HG02973 (cell line): ENCODE measurements around the gene DHRS12.

Source experiments
- ATAC-seq: cut with Tn5 transposase; IDR thresholded peaks from one replicate; pipeline ENCODE4 v1.9.1; 2021; ENCODE audit warnings: moderate library complexity; ENCODE audit not compliant: unreplicated experiment

DHRS12 gene

DNA sequence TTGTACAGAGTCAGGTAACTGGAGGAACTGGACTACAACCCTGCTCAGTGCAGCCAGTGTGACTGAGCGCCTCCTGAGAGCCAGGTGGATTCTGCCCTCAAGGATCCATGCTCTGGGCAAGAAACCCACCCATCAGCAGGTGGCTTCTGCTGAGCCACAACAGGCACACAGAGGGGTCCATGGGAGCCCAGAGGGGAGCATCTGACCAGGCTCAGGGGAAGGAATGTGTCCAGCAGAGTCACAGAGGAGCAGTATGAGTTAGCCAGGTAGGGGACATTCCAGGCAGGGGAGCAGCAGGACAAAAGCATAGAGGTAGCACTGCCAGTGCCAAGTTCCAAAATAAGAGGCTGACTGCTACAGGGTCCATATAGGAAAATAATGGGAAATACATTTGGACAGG is 19.9 kb downstream of the DHRS12 start:
- no peak for ATAC-seq

- ATAC-seq = no peak
Observed at GRCh38 chr13:51783428-51784094, 20.4 kb downstream of the DHRS12 start.

DNA sequence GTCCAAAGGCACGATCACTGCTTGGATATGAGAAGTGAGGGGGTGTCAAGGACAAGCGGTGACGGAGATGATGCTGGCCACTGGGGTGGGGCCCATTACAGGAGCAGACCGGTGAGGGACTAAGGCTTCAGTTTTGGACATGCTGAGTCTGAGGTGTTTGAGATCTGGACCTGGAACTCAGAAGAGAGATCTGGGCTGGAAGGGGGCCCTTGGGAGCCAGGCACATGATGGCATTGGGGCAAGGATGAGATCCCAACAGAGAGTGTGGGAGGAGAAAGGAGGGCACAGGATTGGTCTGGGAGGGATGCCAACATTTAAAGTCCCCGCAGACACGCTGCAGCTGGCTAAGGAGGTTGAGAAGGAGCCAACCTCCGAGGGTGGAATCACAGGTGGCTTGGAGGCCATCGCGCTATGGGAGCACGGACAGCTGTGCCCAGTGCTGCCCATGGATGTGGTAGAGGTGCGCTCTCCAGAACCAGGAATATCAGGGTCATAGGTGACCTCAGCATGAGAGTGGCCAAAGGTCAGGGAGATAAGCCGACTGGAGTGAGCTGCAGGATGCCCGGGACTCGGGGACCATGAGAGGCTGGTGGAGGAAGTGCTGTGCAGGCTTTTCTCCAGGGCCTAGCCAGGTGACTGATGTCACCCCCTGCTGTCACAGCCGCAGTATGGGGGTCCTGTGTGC is 21.8 kb downstream of the DHRS12 start:
- no peak for ATAC-seq

DNA sequence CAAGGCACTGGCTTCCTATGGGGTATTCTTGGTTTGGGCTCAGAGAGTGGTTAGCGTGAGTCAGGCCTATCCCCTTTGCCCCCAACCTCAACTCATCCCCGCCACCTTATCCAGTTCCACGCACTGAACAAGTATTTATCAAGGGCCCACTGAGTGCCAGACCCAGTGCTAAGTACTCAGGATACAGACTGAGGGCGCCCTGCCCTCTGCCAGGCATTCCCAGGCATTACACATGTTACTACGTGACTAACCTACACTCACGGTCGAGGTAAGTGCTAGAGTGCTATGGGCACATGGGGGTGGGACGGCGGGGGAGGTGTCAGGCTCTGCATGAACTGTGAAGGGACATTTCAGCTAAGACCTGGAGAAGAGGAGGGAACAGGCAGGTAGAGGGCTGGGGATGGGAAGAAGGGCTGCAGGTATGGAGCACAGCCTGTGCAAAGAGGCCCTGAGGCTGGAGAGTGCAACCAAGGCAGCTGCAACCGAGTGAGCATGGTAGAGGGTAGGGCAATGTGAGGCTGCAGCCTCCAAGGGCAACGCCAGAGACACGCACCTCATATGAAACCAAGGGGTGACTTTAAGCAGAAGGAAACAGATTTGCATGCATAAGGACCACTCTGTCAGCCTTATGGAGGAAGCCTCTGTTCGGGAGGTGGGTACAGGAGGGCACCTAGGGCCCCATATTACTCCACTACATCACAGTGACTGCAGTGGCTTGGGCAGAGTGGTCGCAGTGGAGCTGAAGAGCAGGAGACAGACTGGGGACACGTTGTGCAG is 22.5 kb downstream of the DHRS12 start:
- ATAC-seq = no peak

GRCh38 chr13:51780099-51780498 is 23.9 kb downstream of the DHRS12 start:
- ATAC-seq = no peak

DNA sequence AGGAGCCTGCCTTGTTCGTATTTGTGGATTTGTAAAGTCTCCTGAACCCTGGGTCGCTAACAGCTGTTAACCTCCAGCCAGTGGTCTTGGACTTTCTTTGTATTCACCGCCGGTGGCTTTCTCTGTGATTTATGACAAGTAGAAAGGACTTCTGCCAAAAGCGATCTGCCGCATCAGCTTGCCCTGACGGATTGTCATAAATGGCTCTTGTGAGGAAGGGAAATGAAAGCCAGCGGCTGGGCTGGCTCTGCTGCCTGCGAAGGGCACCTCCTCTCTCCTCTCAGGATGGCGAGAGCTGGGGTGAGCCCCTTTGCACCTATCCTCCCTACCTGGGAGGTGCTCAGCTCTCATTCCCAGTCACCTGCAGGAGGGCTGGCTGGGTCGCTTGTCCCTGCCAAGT is 25.6 kb downstream of the DHRS12 start:
- ATAC-seq = no peak

GRCh38 chr13:51777921-51778320 is 26.0 kb downstream of the DHRS12 start:
- ATAC-seq = no peak

DNA sequence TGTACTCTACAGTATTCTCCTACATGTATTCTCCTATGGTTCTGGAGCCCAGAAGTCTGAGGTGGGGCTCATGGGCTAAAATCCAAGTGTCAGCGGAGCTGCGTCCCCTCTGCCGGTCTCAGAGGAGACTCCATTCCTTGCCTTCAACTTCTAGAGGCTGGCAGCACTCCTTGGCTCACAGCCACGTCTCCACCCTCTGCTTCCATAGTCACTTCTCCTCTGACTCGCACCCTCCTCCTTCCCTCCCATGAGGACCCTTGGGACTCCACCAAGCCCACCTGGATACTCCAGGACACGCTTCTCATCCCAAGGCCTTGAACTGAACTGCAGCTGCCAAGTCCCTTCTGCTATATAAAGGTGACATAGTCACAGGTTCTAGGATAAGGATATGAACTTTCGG is 27.8 kb downstream of the DHRS12 start:
- no peak for ATAC-seq

DNA sequence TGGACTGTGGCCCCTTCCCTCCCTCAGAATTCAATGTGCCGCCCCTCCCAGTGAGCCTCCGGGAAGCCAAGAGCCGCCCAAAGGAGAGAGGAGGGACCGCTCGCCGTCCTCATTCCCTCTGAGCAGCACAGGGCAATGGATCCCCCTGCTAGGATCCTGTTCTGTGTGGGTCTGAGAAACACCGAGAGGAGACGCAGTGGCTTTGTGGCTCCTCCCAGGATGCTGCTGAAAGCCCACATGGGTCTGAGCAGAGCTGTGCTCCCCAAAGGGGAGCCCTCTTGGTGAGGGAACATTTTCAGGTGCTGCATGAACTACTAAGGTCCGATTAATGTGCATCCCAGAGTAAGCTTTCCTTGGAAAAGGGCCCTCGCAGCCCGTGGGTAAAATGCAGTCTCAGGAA is 30.4 kb downstream of the DHRS12 start:
- ATAC-seq = no peak

- ATAC-seq = no peak
Observed at GRCh38 chr13:51772781-51773180, 31.2 kb downstream of the DHRS12 start.

DNA sequence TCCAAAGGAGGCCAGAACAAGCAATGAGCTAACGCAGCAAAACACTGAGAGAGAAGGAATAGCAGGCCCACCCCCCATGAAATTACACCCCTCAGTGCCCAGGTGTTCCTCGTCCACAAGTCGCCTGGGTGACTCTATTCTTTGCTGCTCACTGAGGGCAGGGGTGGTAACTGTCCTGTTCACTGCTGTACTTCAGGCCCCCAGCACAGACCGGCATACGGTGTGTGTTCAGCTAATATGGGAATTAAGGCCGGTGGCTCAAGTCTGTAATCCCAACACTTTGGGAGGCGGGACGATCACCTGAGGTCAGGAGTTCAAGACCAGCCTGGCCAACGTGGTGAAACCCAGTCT is 31.9 kb downstream of the DHRS12 start:
- ATAC-seq = no peak

- no peak for ATAC-seq
Observed at GRCh38 chr13:51771418-51772104, 32.4 kb downstream of the DHRS12 start.

DNA sequence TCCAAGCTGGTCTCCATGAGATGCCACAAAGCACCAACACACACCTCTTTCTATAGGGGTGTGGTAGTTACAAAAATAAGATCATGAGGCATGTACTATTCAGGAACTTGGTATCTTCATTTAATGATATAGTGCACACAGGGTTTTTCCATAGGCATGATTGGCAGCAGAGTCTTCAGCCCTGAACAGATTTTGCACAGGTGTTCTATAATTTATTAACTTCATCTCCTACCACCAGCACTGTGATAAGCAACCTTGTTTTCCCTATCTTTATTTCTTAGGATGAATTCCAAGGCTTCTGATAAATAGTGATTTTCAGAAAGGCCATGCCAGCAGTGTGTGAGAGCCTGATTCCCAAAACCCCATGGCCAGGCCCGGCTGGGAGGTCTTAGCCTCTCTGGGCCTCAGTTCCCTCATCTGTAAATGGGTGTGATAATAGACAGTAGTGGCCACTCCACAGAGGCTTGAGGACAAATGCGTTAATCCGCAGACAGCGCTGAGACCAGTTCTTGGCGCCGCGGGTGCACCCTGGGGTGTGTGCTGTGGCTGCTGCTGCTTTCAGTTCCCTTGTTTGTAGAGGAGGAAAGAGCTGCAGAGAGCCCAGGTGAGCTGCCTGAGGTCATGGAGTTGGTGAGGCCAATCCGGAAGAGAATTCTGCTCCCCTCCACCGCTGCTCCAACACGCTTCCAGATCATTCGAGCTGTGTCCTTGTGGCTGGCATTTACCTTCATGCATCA is 33.1 kb downstream of the DHRS12 start:
- ATAC-seq = no peak

- ATAC-seq = no peak
Observed at GRCh38 chr13:51770160-51770559, 33.8 kb downstream of the DHRS12 start.

DNA sequence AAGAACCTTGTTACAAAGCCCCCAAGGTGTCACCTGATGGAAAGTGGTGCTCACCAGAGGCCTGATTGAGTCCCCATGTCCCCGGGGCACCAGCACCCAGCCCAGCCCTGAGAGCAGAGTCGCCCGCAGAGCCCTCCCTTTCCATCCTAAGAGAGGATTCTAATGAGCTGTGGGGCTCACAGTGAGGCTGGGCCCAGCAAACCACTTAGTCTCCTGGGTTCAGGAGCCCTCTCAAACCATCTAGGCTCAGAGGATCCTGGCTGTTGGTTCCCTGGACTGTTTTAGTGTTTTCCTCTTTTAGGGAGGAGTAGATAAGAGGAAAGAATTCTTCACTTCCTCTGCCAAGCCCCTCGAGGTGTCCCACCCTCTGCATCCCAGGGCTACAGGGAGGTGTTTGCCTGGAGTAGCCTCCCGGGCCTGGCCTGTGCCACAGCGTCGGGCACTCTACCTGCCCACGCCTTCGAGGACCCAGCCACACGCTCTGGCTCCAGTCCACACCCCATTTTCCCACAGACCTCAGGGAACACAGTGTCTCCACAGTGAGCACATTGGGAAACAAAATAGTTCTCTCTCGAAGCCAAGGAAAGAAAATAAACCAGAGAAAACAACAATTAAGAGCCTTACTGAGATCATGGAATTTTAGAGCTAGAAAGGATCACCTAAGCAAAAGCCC is 34.4 kb downstream of the DHRS12 start:
- ATAC-seq = no peak

- no peak for ATAC-seq
Observed at GRCh38 chr13:51768976-51769375, 35.0 kb downstream of the DHRS12 start.

DNA sequence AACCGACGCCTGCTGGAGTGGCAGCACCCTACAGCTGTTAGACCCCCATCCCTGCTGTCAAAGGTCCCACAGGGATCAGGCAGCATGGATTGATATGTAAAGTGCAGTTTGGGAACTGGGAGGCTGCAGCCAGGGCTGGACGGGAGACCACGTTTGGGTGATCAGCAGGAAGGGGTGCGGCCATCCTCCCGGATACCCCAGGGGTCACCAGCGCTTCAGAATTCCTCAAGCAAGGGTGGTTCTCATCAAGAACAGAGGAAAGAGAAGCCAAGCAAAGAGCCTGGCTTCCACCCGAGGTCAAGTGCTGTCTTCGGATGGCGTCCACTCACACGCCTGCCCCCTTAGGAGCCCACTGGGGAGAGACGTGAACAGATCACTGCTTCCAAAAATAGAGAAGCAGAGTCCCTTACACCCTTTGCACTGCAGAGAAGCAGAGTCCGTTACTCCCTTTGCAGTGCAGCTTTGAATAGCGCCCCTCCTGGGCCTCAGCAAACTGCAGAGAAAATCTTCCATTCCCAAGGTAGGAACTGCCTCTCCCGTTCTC is 35.5 kb downstream of the DHRS12 start:
- ATAC-seq = no peak

GRCh38 chr13:51767100-51767499 is 36.9 kb downstream of the DHRS12 start:
- no peak for ATAC-seq

GRCh38 chr13:51765142-51765515 is 38.8 kb downstream of the DHRS12 start:
- no peak for ATAC-seq
